A673 (cell line): ENCODE measurements around the gene ARMCX6.

Experiments used
- EZH2 ChIP-seq: fragments of 200-600 bp; sonication (generic); IDR thresholded peaks from 2 replicates; pipeline ENCODE4 v1.6.1; 2017; ENCODE audit warnings: borderline replicate concordance, low read depth, mild to moderate bottlenecking, mixed read lengths, antibody characterized with exemption, low read length; ENCODE audit not compliant: poor library complexity, severe bottlenecking
- TF ChIP-seq, protein P1 (sequence below): fragments of 300-800, 200-600 bp; sonication (generic); conservative IDR thresholded peaks from 2 replicates; pipeline ENCODE4 v1.5.1; 2017; ENCODE audit warnings: low read depth, mild to moderate bottlenecking, antibody characterized with exemption, low read length, moderate library complexity, mixed read lengths

DNA sequence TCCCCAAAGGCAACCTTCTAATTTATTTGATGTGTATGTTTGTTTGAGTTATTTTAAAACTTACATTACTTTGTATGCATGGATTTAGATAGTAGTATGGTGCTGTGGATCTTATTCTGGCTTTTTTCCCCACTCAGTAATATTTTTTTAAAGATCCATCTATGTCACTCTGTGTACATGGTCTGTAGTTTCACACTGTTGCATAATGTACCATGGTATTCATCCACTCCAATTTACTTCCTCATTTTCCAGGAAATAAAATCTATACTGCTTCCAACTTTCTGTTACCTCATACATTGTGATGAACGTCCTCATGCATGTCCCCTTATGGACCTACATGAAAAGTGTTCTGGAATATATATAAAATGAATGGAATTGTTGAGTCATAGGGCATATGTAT lies 24.3 kb upstream of the ARMCX6 start:
- TF ChIP-seq, protein P1, sequence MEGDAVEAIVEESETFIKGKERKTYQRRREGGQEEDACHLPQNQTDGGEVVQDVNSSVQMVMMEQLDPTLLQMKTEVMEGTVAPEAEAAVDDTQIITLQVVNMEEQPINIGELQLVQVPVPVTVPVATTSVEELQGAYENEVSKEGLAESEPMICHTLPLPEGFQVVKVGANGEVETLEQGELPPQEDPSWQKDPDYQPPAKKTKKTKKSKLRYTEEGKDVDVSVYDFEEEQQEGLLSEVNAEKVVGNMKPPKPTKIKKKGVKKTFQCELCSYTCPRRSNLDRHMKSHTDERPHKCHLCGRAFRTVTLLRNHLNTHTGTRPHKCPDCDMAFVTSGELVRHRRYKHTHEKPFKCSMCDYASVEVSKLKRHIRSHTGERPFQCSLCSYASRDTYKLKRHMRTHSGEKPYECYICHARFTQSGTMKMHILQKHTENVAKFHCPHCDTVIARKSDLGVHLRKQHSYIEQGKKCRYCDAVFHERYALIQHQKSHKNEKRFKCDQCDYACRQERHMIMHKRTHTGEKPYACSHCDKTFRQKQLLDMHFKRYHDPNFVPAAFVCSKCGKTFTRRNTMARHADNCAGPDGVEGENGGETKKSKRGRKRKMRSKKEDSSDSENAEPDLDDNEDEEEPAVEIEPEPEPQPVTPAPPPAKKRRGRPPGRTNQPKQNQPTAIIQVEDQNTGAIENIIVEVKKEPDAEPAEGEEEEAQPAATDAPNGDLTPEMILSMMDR = no peak
- no peak for TF ChIP-seq EZH2
